HCT116 (cell line): Measurements from ENCODE around the gene ARFGEF3. TPM values are rescaled to one million over a fixed set of nuclear protein-coding genes. Genes with fewer than 3 reads are reported as not detected.

Experiments used
- ATAC-seq: fragments of 200-7000 bp; cut with Tn5 transposase; 2 replicates; pipeline ENCODE4 v1.9.1; 2020; ENCODE audit warnings: mild to moderate bottlenecking, moderate library complexity
- BruUV-seq: library from RNA; stranded (reverse); fragments of 400-500 nt; replicated peaks from 2 replicates; lab custom pipeline; 2021; lab: Mats Ljungman, UMichigan
- CTCF ChIA-PET: fragments of 300-600 bp; sonication (Branson Sonifier 250); formaldehyde crosslinking; loops from one replicate; lab custom pipeline; 2021; ENCODE audit warnings: antibody characterized with exemption; lab: Charles Lee
- POLR2A ChIA-PET: fragments of 300-600, 350-600 bp; sonication (Branson Sonifier 250); formaldehyde crosslinking; loops from one replicate; lab custom pipeline; 2021; ENCODE audit warnings: antibody characterized with exemption; lab: Charles Lee
- RAD21 ChIA-PET, 2 experiments: fragments of 300-600 bp; sonication (Branson Sonifier 250); formaldehyde crosslinking; loops; one replicate each; lab custom pipeline; 2023; ENCODE audit warnings: low total read pairs in 2 of 2; ENCODE audit not compliant: uncharacterized antibody in 2 of 2, unreplicated experiment in 2 of 2, low non-redundant PET in 1 of 2; lab: Charles Lee
- DNase-seq: peaks from one replicate; pipeline ENCODE4 v3.0.0-alpha.2; 2010; ENCODE audit warnings: low read depth, low spot score
- H2AFZ ChIP-seq: fragments of 200-600 bp; shearing (Covaris generic), sonication (generic); 2 replicates; pipeline ENCODE4 v1.6.1; 2017; ENCODE audit warnings: low read depth, mixed run types, mixed read lengths, antibody characterized with exemption, low read length; ENCODE audit not compliant: poor library complexity, severe bottlenecking
- H3K27ac ChIP-seq: 2 replicates; pipeline ENCODE4 v1.5.1; 2012; ENCODE audit warnings: low read depth, low read length
- H3K27me3 ChIP-seq: fragments of 200-600 bp; sonication (generic); 2 replicates; pipeline ENCODE4 v1.6.1; 2016; ENCODE audit warnings: mixed run types, low read length, mixed read lengths; ENCODE audit not compliant: insufficient read depth
- H3K36me3 ChIP-seq, 2 experiments: fragments of 200-500 bp in 1 of 2; fragments of 200-600 bp in 1 of 2; sonication (Bioruptor generic) in 1 of 2; sonication (generic) in 1 of 2; 2 replicates each; pipeline versions ENCODE4 v1.5.1 to v1.6.1; 2014 to 2016; ENCODE audit warnings: low read length in 2 of 2, inconsistent platforms in 1 of 2, mixed read lengths in 1 of 2, mixed run types in 1 of 2; ENCODE audit not compliant: insufficient read depth in 2 of 2, control insufficient read depth in 1 of 2
- H3K4me1 ChIP-seq, 2 experiments: fragments of 200-600 bp in 1 of 2; sonication (generic) in 1 of 2; 2 replicates each; pipeline versions ENCODE4 v1.5.1 to v1.6.1; 2012 to 2017; ENCODE audit warnings: low read length in 2 of 2, inconsistent platforms in 1 of 2, mild to moderate bottlenecking in 1 of 2, mixed read lengths in 1 of 2, mixed run types in 1 of 2, moderate library complexity in 1 of 2; ENCODE audit not compliant: insufficient read depth in 2 of 2, control insufficient read depth in 1 of 2
- H3K4me2 ChIP-seq: fragments of 200-600 bp; sonication (generic); 2 replicates; pipeline ENCODE4 v1.6.1; 2017; ENCODE audit warnings: mixed run types, low read length, mixed read lengths
- H3K4me3 ChIP-seq, 2 experiments: fragments of 200-600 bp in 1 of 2; sonication (generic) in 1 of 2; replicated peaks in 1 of 2; 2 replicates each; pipeline ENCODE4 v1.5.1; 2011 to 2016; ENCODE audit warnings: low read length in 2 of 2, control low read depth in 1 of 2, low read depth in 1 of 2, mild to moderate bottlenecking in 1 of 2, mixed read lengths in 1 of 2, mixed run types in 1 of 2
- H3K79me2 ChIP-seq: fragments of 200-600 bp; sonication (generic); 2 replicates; pipeline ENCODE4 v1.6.1; 2017; ENCODE audit warnings: mild to moderate bottlenecking, mixed run types, low read length, moderate library complexity, mixed read lengths; ENCODE audit not compliant: insufficient read depth
- H3K9ac ChIP-seq: fragments of 200-600 bp; sonication (generic); 2 replicates; pipeline ENCODE4 v1.6.1; 2016; ENCODE audit warnings: low read length, mixed read lengths
- H3K9me2 ChIP-seq: fragments of 200-600 bp; sonication (generic), shearing (Covaris generic); 2 replicates; pipeline ENCODE4 v1.6.1; 2017; ENCODE audit warnings: mixed run types, mild to moderate bottlenecking, moderate library complexity; ENCODE audit not compliant: insufficient read depth
- H3K9me3 ChIP-seq, 2 experiments: fragments of 200-500 bp in 1 of 2; fragments of 200-600 bp in 1 of 2; sonication (Bioruptor generic) in 1 of 2; sonication (generic) in 1 of 2; 2 replicates each; pipeline ENCODE4 v1.6.1; 2014 to 2017; ENCODE audit warnings: low read length in 2 of 2, mixed read lengths in 2 of 2, inconsistent platforms in 1 of 2, low read depth in 1 of 2, mild to moderate bottlenecking in 1 of 2, mixed run types in 1 of 2, moderate library complexity in 1 of 2; ENCODE audit not compliant: control insufficient read depth in 1 of 2, insufficient read depth in 1 of 2
- H4K20me1 ChIP-seq: fragments of 200-600 bp; sonication (generic), shearing (Covaris generic); 2 replicates; pipeline ENCODE4 v1.6.1; 2017; ENCODE audit warnings: mixed run types, mild to moderate bottlenecking, moderate library complexity; ENCODE audit not compliant: insufficient read depth
- CBX3 ChIP-seq: IDR thresholded peaks from 2 replicates; pipeline ENCODE4 v1.6.1; 2012; ENCODE audit warnings: low read depth
- CEBPB ChIP-seq: IDR thresholded peaks from 2 replicates; pipeline ENCODE4 v1.6.1; 2012; ENCODE audit warnings: low read depth
- EGR1 ChIP-seq: IDR thresholded peaks from 2 replicates; pipeline ENCODE4 v1.6.1; 2012; ENCODE audit warnings: low read depth
- ELF1 ChIP-seq: IDR thresholded peaks from 2 replicates; pipeline ENCODE4 v1.6.1; 2012; ENCODE audit warnings: low read depth, borderline replicate concordance
- EZH2 ChIP-seq: fragments of 200-600 bp; sonication (generic); IDR thresholded peaks from 2 replicates; pipeline ENCODE4 v1.6.1; 2017; ENCODE audit warnings: antibody characterized with exemption, mixed run types
- EZH2phosphoT487 ChIP-seq: fragments of 200-600 bp; IDR thresholded peaks from 2 replicates; pipeline ENCODE4 v1.6.1; 2018; ENCODE audit warnings: antibody characterized with exemption, borderline replicate concordance
- FOSL1 ChIP-seq: IDR thresholded peaks from 2 replicates; pipeline ENCODE4 v1.6.1; 2012; ENCODE audit warnings: low read depth
- JUND ChIP-seq: IDR thresholded peaks from 2 replicates; pipeline ENCODE4 v1.6.1; 2012
- POLR2A ChIP-seq: IDR thresholded peaks from 2 replicates; pipeline ENCODE4 v1.7.0; 2011; ENCODE audit warnings: borderline replicate concordance; ENCODE audit not compliant: insufficient read depth, insufficient read length; ENCODE audit errors: extremely low read depth
- POLR2AphosphoS5 ChIP-seq: IDR thresholded peaks from 2 replicates; pipeline ENCODE4 v1.6.1; 2011; ENCODE audit warnings: mild to moderate bottlenecking, low read depth, low read length, moderate library complexity
- RAD21 ChIP-seq: IDR thresholded peaks from 2 replicates; pipeline ENCODE4 v1.6.1; 2012; ENCODE audit warnings: low read depth, mild to moderate bottlenecking
- SIN3A ChIP-seq: IDR thresholded peaks from 2 replicates; pipeline ENCODE4 v1.6.1; 2012; ENCODE audit warnings: low read depth
- SP1 ChIP-seq: IDR thresholded peaks from 2 replicates; pipeline ENCODE4 v1.6.1; 2012; ENCODE audit warnings: low read depth
- YY1 ChIP-seq: IDR thresholded peaks from 2 replicates; pipeline ENCODE4 v1.6.1; 2011; ENCODE audit warnings: low read length, low read depth, moderate library complexity, mild to moderate bottlenecking; ENCODE audit not compliant: insufficient replicate concordance; ENCODE audit errors: extremely low read depth
- ZFX ChIP-seq: fragments of 450-650 bp; IDR thresholded peaks from 2 replicates; pipeline ENCODE4 v1.6.1; 2017
- intact Hi-C: fragments of 100-400 bp; cut with micrococcal nuclease; formaldehyde crosslinking; loops from 2 replicates; pipeline ENCODE4 v1.10.0; 2022
- total RNA-seq: library from RNA; stranded (reverse); gene quantifications from one replicate; pipeline ENCODE4 v1.2.1, GENCODE V29; 2021; ENCODE audit not compliant: unreplicated experiment
- TF ChIP-seq, protein P1 (sequence below): IDR thresholded peaks from 2 replicates; pipeline ENCODE4 v1.6.1; 2011; ENCODE audit warnings: mild to moderate bottlenecking, low read length, moderate library complexity; ENCODE audit not compliant: insufficient replicate concordance; ENCODE audit errors: extremely low read depth
- TF ChIP-seq, protein P2 (sequence below): IDR thresholded peaks from 2 replicates; pipeline ENCODE4 v1.6.1; 2012; ENCODE audit warnings: low read depth
- TF ChIP-seq, protein P3 (sequence below): IDR thresholded peaks from 2 replicates; pipeline ENCODE4 v1.6.1; 2012
- TF ChIP-seq, protein P4 (sequence below), 3 experiments: fragments of 200-600 bp in 1 of 3; sonication (generic) in 1 of 3; IDR thresholded peaks in 2 of 3; conservative IDR thresholded peaks in 1 of 3; 2 replicates each; pipeline ENCODE4 v1.5.1; 2012 to 2017; ENCODE audit warnings: low read depth in 2 of 3, low read length in 2 of 3, antibody characterized with exemption in 1 of 3, borderline replicate concordance in 1 of 3, control low read depth in 1 of 3, mild to moderate bottlenecking in 1 of 3, mixed read lengths in 1 of 3, mixed run types in 1 of 3, moderate library complexity in 1 of 3; ENCODE audit not compliant: insufficient read depth in 1 of 3

The ARFGEF3 gene
- total RNA-seq, 1 experiment from 2014 or later = 3.8 TPM

DNA sequence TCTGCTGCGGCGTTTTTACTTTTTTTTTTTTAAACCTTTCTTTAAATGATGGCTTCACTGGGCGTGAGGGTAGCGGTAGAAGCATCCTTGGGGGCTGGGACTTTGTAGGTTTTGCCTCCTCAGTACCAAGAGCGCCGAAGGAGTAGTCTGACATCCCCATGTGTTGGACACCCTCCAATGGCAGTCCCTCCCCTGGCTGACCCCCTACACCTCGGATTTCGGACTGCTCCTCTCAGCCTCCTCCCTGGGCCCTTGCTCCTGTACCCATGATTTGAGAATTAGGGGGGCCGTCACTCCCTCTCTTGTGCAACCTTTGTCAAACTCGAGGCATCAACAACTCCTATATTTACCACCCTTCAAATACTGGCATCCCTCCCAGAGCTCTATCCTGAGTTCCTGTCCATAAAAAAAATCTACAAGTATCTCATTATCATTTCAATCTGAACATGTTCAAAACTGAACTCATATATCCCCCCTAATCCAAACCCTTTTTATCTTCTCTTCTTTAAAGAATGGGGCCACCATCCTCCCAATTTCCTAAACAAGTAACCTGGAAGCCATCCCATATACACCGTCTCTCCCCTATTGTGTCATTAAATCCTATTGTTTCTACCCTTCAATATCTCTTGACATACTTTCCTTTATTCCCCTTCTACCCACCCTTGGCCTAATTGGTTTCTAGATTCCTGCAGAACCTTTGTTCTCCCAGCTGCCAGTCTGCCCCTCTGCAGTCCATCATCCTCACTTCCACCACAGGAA lies 1.2 kb upstream of the ARFGEF3 start:
- DNase-seq (no peak), ATAC-seq (no peak)
- Histone ChIP-seq H3K9ac (no peak overlapping the region), H2AFZ (peak overlapping the region; percentile 70), H3K27ac (no peak overlapping the region), H3K36me3 (no peaks in the 10 kb centered on the region), H3K4me1 (peaks cover 10 to 19% of the 10 kb centered on the region in 2 experiments; a peak in 3 of 4 replicates), H3K9me2 (no peaks in the 10 kb centered on the region), H3K79me2 (no peaks in the 10 kb centered on the region), H3K27me3 (peaks cover 9% of the 10 kb centered on the region; the same call in 1 of the 2 replicates), H3K4me2 (peak overlapping the region; percentile 95), H4K20me1 (no peaks in the 10 kb centered on the region), H3K4me3 (peak overlapping the region in 1 of 2 experiments; percentile 73; a peak in 1 of 4 replicates)
- BruUV-seq = no TSS peak
- RAD21 ChIA-PET = no interaction called here
- TF ChIP-seq, protein P1, sequence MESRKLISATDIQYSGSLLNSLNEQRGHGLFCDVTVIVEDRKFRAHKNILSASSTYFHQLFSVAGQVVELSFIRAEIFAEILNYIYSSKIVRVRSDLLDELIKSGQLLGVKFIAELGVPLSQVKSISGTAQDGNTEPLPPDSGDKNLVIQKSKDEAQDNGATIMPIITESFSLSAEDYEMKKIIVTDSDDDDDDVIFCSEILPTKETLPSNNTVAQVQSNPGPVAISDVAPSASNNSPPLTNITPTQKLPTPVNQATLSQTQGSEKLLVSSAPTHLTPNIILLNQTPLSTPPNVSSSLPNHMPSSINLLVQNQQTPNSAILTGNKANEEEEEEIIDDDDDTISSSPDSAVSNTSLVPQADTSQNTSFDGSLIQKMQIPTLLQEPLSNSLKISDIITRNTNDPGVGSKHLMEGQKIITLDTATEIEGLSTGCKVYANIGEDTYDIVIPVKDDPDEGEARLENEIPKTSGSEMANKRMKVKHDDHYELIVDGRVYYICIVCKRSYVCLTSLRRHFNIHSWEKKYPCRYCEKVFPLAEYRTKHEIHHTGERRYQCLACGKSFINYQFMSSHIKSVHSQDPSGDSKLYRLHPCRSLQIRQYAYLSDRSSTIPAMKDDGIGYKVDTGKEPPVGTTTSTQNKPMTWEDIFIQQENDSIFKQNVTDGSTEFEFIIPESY = no peak
- TF ChIP-seq ELF1 = no peak
- TF ChIP-seq, protein P2, sequence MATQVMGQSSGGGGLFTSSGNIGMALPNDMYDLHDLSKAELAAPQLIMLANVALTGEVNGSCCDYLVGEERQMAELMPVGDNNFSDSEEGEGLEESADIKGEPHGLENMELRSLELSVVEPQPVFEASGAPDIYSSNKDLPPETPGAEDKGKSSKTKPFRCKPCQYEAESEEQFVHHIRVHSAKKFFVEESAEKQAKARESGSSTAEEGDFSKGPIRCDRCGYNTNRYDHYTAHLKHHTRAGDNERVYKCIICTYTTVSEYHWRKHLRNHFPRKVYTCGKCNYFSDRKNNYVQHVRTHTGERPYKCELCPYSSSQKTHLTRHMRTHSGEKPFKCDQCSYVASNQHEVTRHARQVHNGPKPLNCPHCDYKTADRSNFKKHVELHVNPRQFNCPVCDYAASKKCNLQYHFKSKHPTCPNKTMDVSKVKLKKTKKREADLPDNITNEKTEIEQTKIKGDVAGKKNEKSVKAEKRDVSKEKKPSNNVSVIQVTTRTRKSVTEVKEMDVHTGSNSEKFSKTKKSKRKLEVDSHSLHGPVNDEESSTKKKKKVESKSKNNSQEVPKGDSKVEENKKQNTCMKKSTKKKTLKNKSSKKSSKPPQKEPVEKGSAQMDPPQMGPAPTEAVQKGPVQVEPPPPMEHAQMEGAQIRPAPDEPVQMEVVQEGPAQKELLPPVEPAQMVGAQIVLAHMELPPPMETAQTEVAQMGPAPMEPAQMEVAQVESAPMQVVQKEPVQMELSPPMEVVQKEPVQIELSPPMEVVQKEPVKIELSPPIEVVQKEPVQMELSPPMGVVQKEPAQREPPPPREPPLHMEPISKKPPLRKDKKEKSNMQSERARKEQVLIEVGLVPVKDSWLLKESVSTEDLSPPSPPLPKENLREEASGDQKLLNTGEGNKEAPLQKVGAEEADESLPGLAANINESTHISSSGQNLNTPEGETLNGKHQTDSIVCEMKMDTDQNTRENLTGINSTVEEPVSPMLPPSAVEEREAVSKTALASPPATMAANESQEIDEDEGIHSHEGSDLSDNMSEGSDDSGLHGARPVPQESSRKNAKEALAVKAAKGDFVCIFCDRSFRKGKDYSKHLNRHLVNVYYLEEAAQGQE = no peak
- no peak for TF ChIP-seq JUND
- no peak for TF ChIP-seq EZH2
- no peak for TF ChIP-seq EZH2phosphoT487
- no peak for TF ChIP-seq SIN3A
- TF ChIP-seq RAD21 = no peak
- TF ChIP-seq SP1 = no peak
- no peak for TF ChIP-seq YY1
- no peak for TF ChIP-seq EGR1
- TF ChIP-seq CBX3 = no peak
- TF ChIP-seq, protein P3, sequence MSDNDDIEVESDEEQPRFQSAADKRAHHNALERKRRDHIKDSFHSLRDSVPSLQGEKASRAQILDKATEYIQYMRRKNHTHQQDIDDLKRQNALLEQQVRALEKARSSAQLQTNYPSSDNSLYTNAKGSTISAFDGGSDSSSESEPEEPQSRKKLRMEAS = no peak
- TF ChIP-seq, protein P4, sequence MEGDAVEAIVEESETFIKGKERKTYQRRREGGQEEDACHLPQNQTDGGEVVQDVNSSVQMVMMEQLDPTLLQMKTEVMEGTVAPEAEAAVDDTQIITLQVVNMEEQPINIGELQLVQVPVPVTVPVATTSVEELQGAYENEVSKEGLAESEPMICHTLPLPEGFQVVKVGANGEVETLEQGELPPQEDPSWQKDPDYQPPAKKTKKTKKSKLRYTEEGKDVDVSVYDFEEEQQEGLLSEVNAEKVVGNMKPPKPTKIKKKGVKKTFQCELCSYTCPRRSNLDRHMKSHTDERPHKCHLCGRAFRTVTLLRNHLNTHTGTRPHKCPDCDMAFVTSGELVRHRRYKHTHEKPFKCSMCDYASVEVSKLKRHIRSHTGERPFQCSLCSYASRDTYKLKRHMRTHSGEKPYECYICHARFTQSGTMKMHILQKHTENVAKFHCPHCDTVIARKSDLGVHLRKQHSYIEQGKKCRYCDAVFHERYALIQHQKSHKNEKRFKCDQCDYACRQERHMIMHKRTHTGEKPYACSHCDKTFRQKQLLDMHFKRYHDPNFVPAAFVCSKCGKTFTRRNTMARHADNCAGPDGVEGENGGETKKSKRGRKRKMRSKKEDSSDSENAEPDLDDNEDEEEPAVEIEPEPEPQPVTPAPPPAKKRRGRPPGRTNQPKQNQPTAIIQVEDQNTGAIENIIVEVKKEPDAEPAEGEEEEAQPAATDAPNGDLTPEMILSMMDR (IDR thresholded peaks at IDR 0.05 in 2 of 3, conservative IDR thresholded peaks at IDR 0.05 in 1 of 3; ENCODE audit: borderline replicate concordance in 1 of 3, insufficient read depth in 1 of 3, low read depth in 2 of 3, low read length in 2 of 3) = no peak
- TF ChIP-seq FOSL1 = no peak
- TF ChIP-seq CEBPB = no peak
- no peak for TF ChIP-seq ZFX
- no peak for TF ChIP-seq POLR2AphosphoS5
- TF ChIP-seq POLR2A = no peak
- TF ChIP-seq, all 23 proteins: peak for 0
- CTCF ChIA-PET = no interaction called here
- H3K9me3 ChIP-seq = no peaks in the 10 kb centered on the region
- intact Hi-C loops = no loop called here
- POLR2A ChIA-PET = no interaction called here
